ENCODE results near the gene GNMT.
"Not testable (repeated sequence)": the region's sequence is repeated elsewhere in the genome, so short reads cannot be mapped to it uniquely, and the experiment has no call there.

The GNMT gene

GRCh38 chr6:42960243-42961019 lies at the start of gene GNMT:
Gene GNMT (plus strand): TSS chr6:42960754. CDS start chr6:42960768, 14 bp downstream.
- DNase-seq, result peak; percentile 57

GRCh38 chr6:42911171-42912021 lies 49.2 kb upstream of the GNMT start:
- no peak for DNase-seq

- no peak for DNase-seq
These were observed 46.0 kb upstream of the GNMT start for GRCh38 chr6:42914546-42914945.

GRCh38 chr6:42915732-42916131 lies 44.8 kb upstream of the GNMT start, which contains the start of gene PTCRA:
Gene PTCRA (plus strand): TSS chr6:42916053. CDS start chr6:42916070, 17 bp downstream.
- DNase-seq, result no peak

- DNase-seq, result no peak
These were observed 44.3 kb upstream of the GNMT start for GRCh38 chr6:42916288-42916687.

GRCh38 chr6:42921801-42922200 lies 38.8 kb upstream of the GNMT start:
- DNase-seq, result no peak

- no peak for DNase-seq
These were observed 36.9 kb upstream of the GNMT start for GRCh38 chr6:42923666-42924065.

GRCh38 chr6:42925248-42925857 lies 35.2 kb upstream of the GNMT start:
- DNase-seq, result no peak

- DNase-seq, result peak; percentile 96
These were observed 31.4 kb upstream of the GNMT start, which contains the start of gene CNPY3 for GRCh38 chr6:42928986-42929820. Gene CNPY3 (plus strand): TSS chr6:42929480. CDS start chr6:42929571, 91 bp downstream.

GRCh38 chr6:42929821-42930360 lies 30.7 kb upstream of the GNMT start:
- DNase-seq, result no peak

GRCh38 chr6:42932412-42932811 lies 28.1 kb upstream of the GNMT start:
- DNase-seq, result no peak

- DNase-seq, result no peak
These were observed 27.3 kb upstream of the GNMT start for GRCh38 chr6:42933205-42933604.

- no peak for DNase-seq
These were observed 25.2 kb upstream of the GNMT start for GRCh38 chr6:42935322-42935721.

GRCh38 chr6:42936398-42936797 lies 24.2 kb upstream of the GNMT start:
- no peak for DNase-seq

- no peak for DNase-seq
These were observed 22.8 kb upstream of the GNMT start for GRCh38 chr6:42937548-42938427.

- no peak for DNase-seq
These were observed 22.1 kb upstream of the GNMT start for GRCh38 chr6:42938428-42938796.

GRCh38 chr6:42938987-42939809 lies 21.4 kb upstream of the GNMT start:
- no peak for DNase-seq

GRCh38 chr6:42939810-42940167 lies 20.8 kb upstream of the GNMT start:
- DNase-seq, result no peak

GRCh38 chr6:42940493-42941045 lies 20.0 kb upstream of the GNMT start:
- DNase-seq, result no peak

- DNase-seq, result not testable (repeated sequence)
These were observed 19.2 kb upstream of the GNMT start for GRCh38 chr6:42941356-42941755.

Data from NCI-H774 (cell line).